K562 (cell line): ENCODE results near the gene APEX2. TPM values are rescaled to one million over a fixed set of nuclear protein-coding genes. Genes with fewer than 3 reads are reported as not detected.

ENCODE experiments used
- ATAC-seq: fragments of 200-7000 bp; cut with Tn5 transposase; 3 replicates; pipeline ENCODE4 v1.9.1; 2020; ENCODE audit warnings: moderate library complexity
- BruUV-seq: library from RNA; stranded (reverse); fragments of 400-500 nt; replicated peaks from 2 replicates; lab custom pipeline; 2021; lab: Mats Ljungman, UMichigan
- CTCF ChIA-PET: fragments of 300-600 bp; formaldehyde crosslinking; extraction: SDS; loops from one replicate; lab custom pipeline; 2021; ENCODE audit warnings: low intra/inter-chr PET ratio; lab: Yijun Ruan, JAX
- POLR2A ChIA-PET: fragments of 300-600, 350-650 bp; sonication (Branson Sonifier 250); formaldehyde crosslinking; extraction: SDS; loops from one replicate; lab custom pipeline; 2021; ENCODE audit warnings: antibody characterized with exemption, inconsistent platforms; lab: Yijun Ruan, JAX
- DNase-seq, 4 experiments: peaks; one replicate each; pipeline versions ENCODE4 v3.0.0 to v3.0.0-alpha.2; 2011 to 2018; ENCODE audit warnings: low spot score in 3 of 4, mixed read lengths in 3 of 4; ENCODE audit errors: extremely low read depth in 1 of 4
- FAIRE-seq: peaks from 2 replicates; lab custom pipeline; 2011; peaks lifted over from hg19 to GRCh38; lab: Jason Lieb, UNC
- H2AFZ ChIP-seq: 2 replicates; pipeline ENCODE4 v1.6.0; 2011; ENCODE audit warnings: low read depth, low read length, control low read depth, inconsistent platforms
- H3K27ac ChIP-seq: fragments of 200-600 bp; 3 replicates; pipeline ENCODE4 v1.8.0; 2011; ENCODE audit warnings: low read depth, mild to moderate bottlenecking, control low read depth, inconsistent platforms, low read length, moderate library complexity, mixed read lengths; ENCODE audit errors: extremely low read depth
- H3K27me3 ChIP-seq, 2 experiments: fragments of 300-600 bp in 1 of 2; 2 replicates in 1 of 2; 3 replicates in 1 of 2; pipeline versions ENCODE4 v1.6.0 to v1.8.0; 2011; ENCODE audit warnings: inconsistent platforms in 2 of 2, low read length in 2 of 2, mild to moderate bottlenecking in 1 of 2, mixed read lengths in 1 of 2, moderate library complexity in 1 of 2; ENCODE audit not compliant: control insufficient read depth in 2 of 2, insufficient read depth in 2 of 2
- H3K36me3 ChIP-seq: fragments of 300-600 bp; 3 replicates; pipeline ENCODE4 v1.8.0; 2011; ENCODE audit warnings: mild to moderate bottlenecking, low read length, inconsistent platforms; ENCODE audit not compliant: control insufficient read depth, insufficient read depth
- H3K4me1 ChIP-seq, 2 experiments: fragments of 200-600 bp in 1 of 2; replicated peaks in 1 of 2; 2 replicates in 1 of 2; 3 replicates in 1 of 2; pipeline versions ENCODE4 v1.5.1 to v1.8.0; 2011; ENCODE audit warnings: inconsistent platforms in 2 of 2, low read length in 2 of 2, mild to moderate bottlenecking in 1 of 2, mixed read lengths in 1 of 2, moderate library complexity in 1 of 2; ENCODE audit not compliant: control insufficient read depth in 2 of 2, insufficient read depth in 2 of 2
- H3K4me2 ChIP-seq: 2 replicates; pipeline ENCODE4 v1.6.1; 2011; ENCODE audit warnings: low read length, control low read depth, inconsistent platforms, mixed read lengths; ENCODE audit not compliant: insufficient read depth
- H3K4me3 ChIP-seq: fragments of 200-600 bp; sonication (generic), shearing (Covaris generic); 2 replicates; pipeline ENCODE4 v1.5.1; 2016; ENCODE audit warnings: control low read depth, inconsistent platforms
- H3K79me2 ChIP-seq: fragments of 200-600 bp; 3 replicates; pipeline ENCODE4 v1.8.0; 2011; ENCODE audit warnings: low read length, inconsistent platforms; ENCODE audit not compliant: control insufficient read depth, insufficient read depth
- H3K9ac ChIP-seq, 2 experiments: 2 replicates each; pipeline versions ENCODE4 v1.6.0 to v1.6.1; 2011; ENCODE audit warnings: low read depth in 2 of 2, low read length in 2 of 2, control low read depth in 1 of 2, inconsistent platforms in 1 of 2, mild to moderate bottlenecking in 1 of 2, mixed read lengths in 1 of 2; ENCODE audit not compliant: insufficient read depth in 1 of 2
- H3K9me1 ChIP-seq: one replicate; pipeline ENCODE4 v1.6.0; 2011; ENCODE audit warnings: inconsistent platforms, mild to moderate bottlenecking, low read length, moderate library complexity; ENCODE audit not compliant: control insufficient read depth, insufficient read depth
- H3K9me3 ChIP-seq: replicated peaks from 2 replicates; pipeline ENCODE4 v1.5.1; 2011; ENCODE audit warnings: low read depth, low read length, inconsistent platforms; ENCODE audit not compliant: control insufficient read depth, insufficient read depth
- H4K20me1 ChIP-seq: replicated peaks from 2 replicates; pipeline ENCODE4 v1.6.1; 2011; ENCODE audit warnings: low read length, inconsistent platforms, mixed read lengths; ENCODE audit not compliant: control insufficient read depth, insufficient read depth
- BCOR ChIP-seq: fragments of 450-650 bp; IDR thresholded peaks from 2 replicates; pipeline ENCODE4 v1.6.1; 2016
- CHD2 ChIP-seq: IDR thresholded peaks from 2 replicates; pipeline ENCODE4 v1.6.1; 2011; ENCODE audit warnings: low read depth, low read length
- COPS2 ChIP-seq: fragments of 450-650 bp; conservative IDR thresholded peaks from 2 replicates; pipeline ENCODE4 v1.6.1; 2016; ENCODE audit warnings: mild to moderate bottlenecking, moderate library complexity
- DLX4 ChIP-seq: fragments of 250-450 bp; sonication (Bioruptor Pico); IDR thresholded peaks from 2 replicates; pipeline ENCODE4 v1.6.1; 2021; ENCODE audit warnings: mild to moderate bottlenecking
- EZH2 ChIP-seq: IDR thresholded peaks from 2 replicates; pipeline ENCODE4 v1.6.1; 2012; ENCODE audit warnings: low read depth, mild to moderate bottlenecking, inconsistent platforms, low read length, borderline replicate concordance
- FOXA1 ChIP-seq: fragments of 450-650 bp; IDR thresholded peaks from 2 replicates; pipeline ENCODE4 v1.6.1; 2016; ENCODE audit warnings: mild to moderate bottlenecking, borderline replicate concordance
- HDAC1 ChIP-seq, 2 experiments: fragments of 450-650 bp; IDR thresholded peaks; 2 replicates each; pipeline ENCODE4 v1.6.1; 2016 to 2017; ENCODE audit warnings: inconsistent platforms in 1 of 2, mild to moderate bottlenecking in 1 of 2, moderate library complexity in 1 of 2
- KDM4B ChIP-seq, 2 experiments: fragments of 450-650 bp in 1 of 2; sonication (generic) in 1 of 2; IDR thresholded peaks; 2 replicates each; pipeline ENCODE4 v1.6.1; 2016 to 2017; ENCODE audit warnings: borderline replicate concordance in 2 of 2, antibody characterized with exemption in 1 of 2, low read depth in 1 of 2, mild to moderate bottlenecking in 1 of 2
- MNT ChIP-seq, 2 experiments: fragments of 450-650 bp; conservative IDR thresholded peaks; 2 replicates each; pipeline ENCODE4 v1.6.1; 2017; ENCODE audit warnings: mild to moderate bottlenecking in 2 of 2, moderate library complexity in 2 of 2
- NFATC3 ChIP-seq: fragments of 450-650 bp; IDR thresholded peaks from 2 replicates; pipeline ENCODE4 v1.6.1; 2017; ENCODE audit warnings: mild to moderate bottlenecking
- PKNOX1 ChIP-seq: fragments of 450-650 bp; IDR thresholded peaks from 2 replicates; pipeline ENCODE4 v1.6.1; 2016
- PML ChIP-seq: IDR thresholded peaks from 2 replicates; pipeline ENCODE4 v1.6.1; 2012; ENCODE audit warnings: low read length, inconsistent platforms
- SNRNP70 ChIP-seq: fragments of 200-400 bp; formaldehyde crosslinking; optimal IDR thresholded peaks from 2 replicates; pipeline ENCODE3; 2017; ENCODE audit warnings: low read depth, low read length
- ZBTB33 ChIP-seq: sonication (generic); formaldehyde crosslinking; IDR thresholded peaks from 2 replicates; pipeline ENCODE4 v1.8.1; 2023; ENCODE audit warnings: mild to moderate bottlenecking, missing genetic modification reagents
- ZNF586 ChIP-seq: fragments of 450-650 bp; formaldehyde crosslinking; conservative IDR thresholded peaks from 2 replicates; pipeline ENCODE4 v1.4.0; 2020; ENCODE audit warnings: mild to moderate bottlenecking, moderate library complexity
- in situ Hi-C: fragments of 300-500 bp; cut with MboI; formaldehyde crosslinking; loops from 4 replicates; pipeline ENCODE4 v1.15.0; 2018; ENCODE audit warnings: inconsistent platforms, mixed read lengths
- intact Hi-C: fragments of 100-400 bp; cut with micrococcal nuclease; formaldehyde crosslinking; loops from 2 replicates; pipeline ENCODE4 v1.14.2; 2022
- polyA plus RNA-seq, 8 experiments: library from polyadenylated mRNA; depleted of rRNA in 4 of 8; stranded (reverse) in 5 of 8; unstranded in 3 of 8; fragments of >200 nt; fragmentation: Nextera tagmentation in 2 of 8; fragmentation: Illumina TruSeq in 1 of 8; extraction: Ambion mirVana in 2 of 8; extraction: Trizol in 1 of 8; gene quantifications; 2 replicates each; pipeline versions ENCODE4 v1.2.1 to v1.2.3, GENCODE V29; 2011 to 2014; ENCODE audit warnings: inconsistent platforms in 1 of 8, missing spikeins in 1 of 8
- total RNA-seq, 7 experiments: library from RNA; depleted of rRNA in 6 of 7; stranded (reverse); fragments of >200 nt in 6 of 7; fragmentation: Illumina TruSeq in 2 of 7; extraction: Trizol in 2 of 7; gene quantifications; 2 replicates each; pipeline versions ENCODE4 v1.2.1 to v1.2.3, GENCODE V29; 2011 to 2021; ENCODE audit warnings: low replicate concordance in 1 of 7
- TF ChIP-seq, protein P1 (sequence below): sonication (generic); formaldehyde crosslinking; IDR thresholded peaks from 2 replicates; pipeline ENCODE4 v1.8.1; 2023; ENCODE audit warnings: mild to moderate bottlenecking, missing genetic modification reagents

The APEX2 gene
- total and polyA plus RNA-seq, 9 of the 15 experiments (the other 6 are each of a cell fraction or from before 2014, with no cell fraction given), result 9.4 to 34.2 (median 25.9) TPM

DNA sequence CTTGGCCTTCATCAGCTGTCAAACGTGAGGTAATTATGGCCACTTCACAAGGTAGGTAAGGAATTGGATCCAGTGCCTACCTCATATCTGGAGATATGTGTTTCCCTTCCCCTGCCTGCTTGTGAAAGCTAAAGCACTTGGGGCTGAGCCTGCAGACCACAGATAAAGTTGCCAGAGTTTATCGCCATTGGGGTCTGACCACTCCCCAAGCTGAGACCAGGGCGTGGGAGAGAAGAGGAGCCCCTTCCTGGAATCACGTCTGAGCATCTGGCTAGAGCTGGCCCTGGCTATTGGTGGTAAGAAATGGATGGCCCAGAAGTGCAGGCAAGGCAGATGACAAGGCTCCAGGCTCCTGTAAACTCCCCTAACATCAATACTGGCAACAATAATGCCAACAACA is 27.9 kb downstream of the APEX2 start (continued):
- TF ChIP-seq PKNOX1 (no peak), CHD2 (no peak), BCOR (no peak), COPS2 (no peak), DLX4 (no peak), ZNF586 (CRISPR knock-in tag) (no peak), MNT (conservative IDR thresholded peaks at IDR 0.05) (peak in 1 of 2 experiments; percentile 51; a peak in 1 of 4 replicates)

GRCh38 chrX:55028611-55029010 is 28.4 kb downstream of the APEX2 start:
- in situ Hi-C loops, result no loop called here
- CTCF ChIA-PET, result no interaction called here
- no peak for FAIRE-seq
- TF ChIP-seq KDM4B (IDR thresholded peaks at IDR 0.05; ENCODE audit: borderline replicate concordance in 2 of 2, low read depth in 1 of 2), result no peak
- TF ChIP-seq EZH2, result no peak
- TF ChIP-seq SNRNP70, result no peak
- TF ChIP-seq ZBTB33, result no peak
- TF ChIP-seq, protein P1, sequence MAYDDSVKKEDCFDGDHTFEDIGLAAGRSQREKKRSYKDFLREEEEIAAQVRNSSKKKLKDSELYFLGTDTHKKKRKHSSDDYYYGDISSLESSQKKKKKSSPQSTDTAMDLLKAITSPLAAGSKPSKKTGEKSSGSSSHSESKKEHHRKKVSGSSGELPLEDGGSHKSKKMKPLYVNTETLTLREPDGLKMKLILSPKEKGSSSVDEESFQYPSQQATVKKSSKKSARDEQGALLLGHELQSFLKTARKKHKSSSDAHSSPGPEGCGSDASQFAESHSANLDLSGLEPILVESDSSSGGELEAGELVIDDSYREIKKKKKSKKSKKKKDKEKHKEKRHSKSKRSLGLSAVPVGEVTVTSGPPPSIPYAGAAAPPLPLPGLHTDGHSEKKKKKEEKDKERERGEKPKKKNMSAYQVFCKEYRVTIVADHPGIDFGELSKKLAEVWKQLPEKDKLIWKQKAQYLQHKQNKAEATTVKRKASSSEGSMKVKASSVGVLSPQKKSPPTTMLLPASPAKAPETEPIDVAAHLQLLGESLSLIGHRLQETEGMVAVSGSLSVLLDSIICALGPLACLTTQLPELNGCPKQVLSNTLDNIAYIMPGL (CRISPR knock-in tag), result no peak
- no peak for TF ChIP-seq FOXA1
- no peak for TF ChIP-seq PML
- TF ChIP-seq HDAC1 (IDR thresholded peaks at IDR 0.05), result no peak
- TF ChIP-seq NFATC3, result no peak

More at GRCh38 chrX:55028611-55029010, 28.4 kb downstream of the APEX2 start:
- no peaks in the 10 kb centered on the region for H3K27me3 ChIP-seq
- POLR2A ChIA-PET, result interaction anchor here (1.0 to 1.9 kb wide), 2 partner anchors 14 to 20 kb away, joined by 3 to 8 read pairs; no protein-coding TSS in a partner anchor
- peak overlapping the region; percentile 20; the same call in 1 of the 3 replicates for H3K27ac ChIP-seq
- 0 out of 4 replicates have a peak overlapping the region, but pooled peaks of 1 of the 2 experiments have one; percentile 39 for H3K9ac ChIP-seq
- no TSS peak for BruUV-seq
- intact Hi-C loops, result loop anchor here (1.0 to 2.0 kb wide), 2 partner anchors 13 to 92 kb away; no protein-coding TSS in a partner anchor
- H3K79me2 ChIP-seq, result peaks cover 17% of the 10 kb centered on the region
- peak overlapping the region; percentile 56 for H3K4me2 ChIP-seq
- H3K9me3 ChIP-seq, result no peaks in the 10 kb centered on the region
- no peak for DNase-seq
- peaks cover 9 to 36% of the 10 kb centered on the region in 2 experiments; a peak in 4 of 5 replicates for H3K4me1 ChIP-seq
- H3K4me3 ChIP-seq, result no peak overlapping the region
- ATAC-seq, result no peak
- H4K20me1 ChIP-seq, result no peaks in the 10 kb centered on the region
- no peaks in the 10 kb centered on the region for H3K9me1 ChIP-seq
- no peaks in the 10 kb centered on the region; the same call in 2 of the 3 replicates for H3K36me3 ChIP-seq
- H2AFZ ChIP-seq, result no peak overlapping the region
